BE2C (cell line): ENCODE measurements around the gene SIPA1L3.
"Not testable (repeated sequence)": the region's sequence is repeated elsewhere in the genome, so short reads cannot be mapped to it uniquely, and the experiment has no call there.

Experiments
- DNase-seq: peaks from one replicate; pipeline ENCODE4 v3.0.0-alpha.2; 2020
- H3K27me3 ChIP-seq: fragments of 250-450 bp; sonication (Bioruptor Pico); 2 replicates; pipeline ENCODE4 v1.5.1; 2020; ENCODE audit warnings: mild to moderate bottlenecking
- H3K36me3 ChIP-seq: fragments of 250-450 bp; sonication (Bioruptor Pico); 2 replicates; pipeline ENCODE4 v1.5.1; 2020; ENCODE audit warnings: mild to moderate bottlenecking
- H3K4me1 ChIP-seq: fragments of 250-450 bp; sonication (Bioruptor Pico); 2 replicates; pipeline ENCODE4 v1.5.1; 2020
- H3K4me3 ChIP-seq: 2 replicates; pipeline ENCODE4 v1.5.1; 2011; ENCODE audit warnings: low read depth, low read length
- H3K9me3 ChIP-seq: fragments of 250-450 bp; sonication (Bioruptor Pico); 2 replicates; pipeline ENCODE4 v1.5.1; 2020
- TF ChIP-seq, protein P1 (sequence below): IDR thresholded peaks from 2 replicates; pipeline ENCODE4 v1.5.1; 2012; ENCODE audit warnings: mild to moderate bottlenecking, low read depth, low read length

SIPA1L3 gene

GRCh38 chr19:38223119-38223523, 316.1 kb downstream of the SIPA1L3 start:
- H3K4me3 ChIP-seq, result peak overlapping the region; percentile 68; the same call in 1 of the 2 replicates

DNA sequence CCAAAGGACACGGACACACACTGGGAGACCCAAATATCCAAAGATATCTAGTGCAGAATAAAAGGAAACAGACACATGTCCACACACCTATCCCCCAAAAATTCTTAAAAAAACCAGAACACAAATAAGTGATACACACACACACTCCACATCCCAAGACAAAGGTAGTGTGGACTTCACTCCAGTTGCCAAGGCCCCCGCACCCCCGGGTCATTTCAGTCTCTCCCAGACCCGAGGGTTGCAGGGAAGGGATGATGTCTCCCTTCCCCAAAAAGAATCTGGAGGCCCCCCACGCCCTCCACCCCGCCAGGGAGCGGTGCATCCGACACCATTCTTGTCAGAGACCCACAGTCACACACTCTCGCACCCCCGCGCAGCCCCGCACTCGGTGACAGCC, 316.6 kb downstream of the SIPA1L3 start:
- no peak for DNase-seq
- H3K4me3 ChIP-seq, result peak overlapping the region; percentile 68
- TF ChIP-seq, protein P1, sequence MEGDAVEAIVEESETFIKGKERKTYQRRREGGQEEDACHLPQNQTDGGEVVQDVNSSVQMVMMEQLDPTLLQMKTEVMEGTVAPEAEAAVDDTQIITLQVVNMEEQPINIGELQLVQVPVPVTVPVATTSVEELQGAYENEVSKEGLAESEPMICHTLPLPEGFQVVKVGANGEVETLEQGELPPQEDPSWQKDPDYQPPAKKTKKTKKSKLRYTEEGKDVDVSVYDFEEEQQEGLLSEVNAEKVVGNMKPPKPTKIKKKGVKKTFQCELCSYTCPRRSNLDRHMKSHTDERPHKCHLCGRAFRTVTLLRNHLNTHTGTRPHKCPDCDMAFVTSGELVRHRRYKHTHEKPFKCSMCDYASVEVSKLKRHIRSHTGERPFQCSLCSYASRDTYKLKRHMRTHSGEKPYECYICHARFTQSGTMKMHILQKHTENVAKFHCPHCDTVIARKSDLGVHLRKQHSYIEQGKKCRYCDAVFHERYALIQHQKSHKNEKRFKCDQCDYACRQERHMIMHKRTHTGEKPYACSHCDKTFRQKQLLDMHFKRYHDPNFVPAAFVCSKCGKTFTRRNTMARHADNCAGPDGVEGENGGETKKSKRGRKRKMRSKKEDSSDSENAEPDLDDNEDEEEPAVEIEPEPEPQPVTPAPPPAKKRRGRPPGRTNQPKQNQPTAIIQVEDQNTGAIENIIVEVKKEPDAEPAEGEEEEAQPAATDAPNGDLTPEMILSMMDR, result no peak

More at GRCh38 chr19:38223119-38223523, 316.1 kb downstream of the SIPA1L3 start:
- Histone ChIP-seq H3K36me3 (peaks cover 19% of the 10 kb centered on the region), H3K27me3 (no peaks in the 10 kb centered on the region), H3K9me3 (no peaks in the 10 kb centered on the region), H3K4me1 (peaks cover 3% of the 10 kb centered on the region; the same call in 1 of the 2 replicates)
- no peak for DNase-seq
- TF ChIP-seq, protein P1, result no peak

DNA sequence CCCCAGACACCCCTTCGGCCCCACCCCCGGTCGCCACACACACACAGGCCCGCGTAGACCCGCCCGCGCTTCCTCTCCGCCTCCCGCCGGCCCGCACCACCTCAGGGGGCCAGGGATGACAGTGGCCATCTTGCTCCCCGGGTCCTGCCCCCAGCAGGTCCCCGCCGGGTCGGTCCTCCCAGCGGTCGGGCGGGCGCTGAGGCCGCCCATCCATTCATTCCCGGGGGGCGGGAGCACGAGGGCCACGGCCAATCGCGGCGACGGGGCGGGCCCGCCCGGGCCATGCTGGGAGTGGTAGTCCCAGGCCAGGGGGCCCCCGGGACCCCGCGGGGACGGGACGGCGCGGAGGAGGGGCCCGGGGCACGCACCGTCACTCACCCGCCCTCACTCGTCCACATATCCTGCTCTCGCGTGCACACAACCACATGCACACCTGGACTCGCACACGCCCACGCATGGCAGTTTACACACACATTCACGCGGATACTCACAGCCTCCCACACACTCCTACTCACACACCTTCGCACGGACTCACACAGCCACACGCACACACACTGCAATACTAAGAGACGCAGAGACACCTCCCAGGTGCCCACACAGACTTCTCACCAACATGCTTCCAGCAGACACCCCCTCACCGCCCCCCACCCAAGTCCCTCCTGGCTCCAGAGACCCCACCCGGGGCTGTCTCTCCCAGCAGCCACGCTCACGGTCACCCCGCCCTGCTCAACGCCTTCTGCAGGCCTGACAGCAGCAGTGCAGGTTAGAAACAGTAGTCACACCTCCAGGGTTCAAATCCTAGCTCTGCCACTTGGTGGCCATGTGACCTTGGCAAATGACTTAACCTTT, 317.2 kb downstream of the SIPA1L3 start, which contains the start of gene DPF1:
Gene DPF1, minus strand, starts transcription at position 209 of the 849 bp plus-strand sequence. Its CDS starts 80 bp downstream, at position 129.
- DNase-seq, result peak; percentile 95
- Histone ChIP-seq H3K4me3 (peak within 1 kb of the TSS; percentile 68), H3K36me3 (peaks cover 8% of the 10 kb centered on the region; the same call in 1 of the 2 replicates), H3K4me1 (peaks cover 3% of the 10 kb centered on the region; the same call in 1 of the 2 replicates), H3K27me3 (no peaks in the 10 kb centered on the region), H3K9me3 (no peaks in the 10 kb centered on the region)
- TF ChIP-seq, protein P1, result peak; percentile 17; the same call in 1 of the 2 replicates

More for the DNA sequence above, 316.6 kb downstream of the SIPA1L3 start:
- Histone ChIP-seq H3K9me3 (no peaks in the 10 kb centered on the region), H3K4me1 (peaks cover 3% of the 10 kb centered on the region; the same call in 1 of the 2 replicates), H3K27me3 (no peaks in the 10 kb centered on the region), H3K36me3 (peaks cover 14% of the 10 kb centered on the region)

DNA sequence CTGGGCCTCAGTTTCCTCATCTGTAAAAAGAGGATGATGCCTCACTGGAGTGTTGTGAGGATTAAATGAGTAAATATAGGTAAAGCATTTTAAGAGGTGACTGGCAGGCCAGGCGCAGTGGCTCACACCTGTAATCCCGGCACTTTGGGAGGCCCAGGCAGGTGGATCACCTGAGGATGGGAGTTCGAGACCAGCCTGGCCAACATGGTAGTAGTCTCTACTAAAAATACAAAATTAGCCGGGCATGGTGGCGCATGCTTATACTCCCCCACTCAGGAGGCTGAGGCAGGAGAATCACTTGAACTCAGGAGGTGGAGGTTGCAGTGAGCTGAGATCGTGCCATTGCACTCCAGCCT, 317.8 kb downstream of the SIPA1L3 start:
- H3K27me3 ChIP-seq, DNase-seq, H3K36me3 ChIP-seq, H3K4me1 ChIP-seq, H3K4me3 ChIP-seq, H3K9me3 ChIP-seq: not testable (repeated sequence)

GRCh38 chr19:38227287-38228004, 320.4 kb downstream of the SIPA1L3 start:
- Histone ChIP-seq H3K27me3 (no peaks in the 10 kb centered on the region), H3K4me3 (peak overlapping the region; percentile 19), H3K36me3 (no peaks in the 10 kb centered on the region), H3K9me3 (no peaks in the 10 kb centered on the region), H3K4me1 (peaks cover 3% of the 10 kb centered on the region; the same call in 1 of the 2 replicates)
- DNase-seq, result no peak
- TF ChIP-seq, protein P1, result no peak

DNA sequence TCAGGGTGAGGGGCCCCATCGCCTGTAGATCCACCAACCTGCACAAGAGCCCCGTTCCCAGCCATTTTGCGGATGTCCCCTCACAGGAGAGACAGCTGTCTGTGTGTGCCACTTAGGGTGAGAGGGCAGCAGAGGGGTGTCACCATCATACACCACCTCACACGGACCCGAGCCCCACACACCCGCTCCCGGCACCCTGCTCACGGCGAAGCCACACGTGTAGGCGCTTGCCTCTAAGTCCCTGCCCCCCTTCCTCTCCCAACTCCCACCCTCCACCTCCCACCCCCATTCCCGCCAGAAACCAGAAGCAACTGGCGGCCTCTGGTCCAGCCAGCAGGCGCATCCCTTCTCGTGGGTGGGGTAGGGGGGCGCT, 321.0 kb downstream of the SIPA1L3 start:
- TF ChIP-seq, protein P1, result no peak
- Histone ChIP-seq H3K9me3 (no peaks in the 10 kb centered on the region), H3K4me3 (peak overlapping the region; percentile 19), H3K36me3 (no peaks in the 10 kb centered on the region), H3K4me1 (peaks cover 3% of the 10 kb centered on the region; the same call in 1 of the 2 replicates), H3K27me3 (no peaks in the 10 kb centered on the region)
- DNase-seq, result peak; percentile 73
